Cardiac muscle cell (in vitro differentiated cells and primary cell): ENCODE data around the gene MBNL2. TPM values are rescaled to one million over a fixed set of nuclear protein-coding genes. Genes with fewer than 3 reads are reported as not detected.

Experiments
- DNase-seq, 2 donors: peaks; one replicate each; pipeline versions ENCODE4 v3.0.0 to v3.0.0-alpha.2; 2010 to 2017; ENCODE audit warnings: low read depth in 1 of 2, low spot score in 1 of 2
- H3K27ac ChIP-seq: fragments of 200-600 bp; sonication (generic); 2 replicates; pipeline ENCODE4 v1.5.1; 2016
- H3K27me3 ChIP-seq: fragments of 200-600 bp; sonication (generic); 2 replicates; pipeline ENCODE4 v1.6.0; 2016; ENCODE audit warnings: control low read depth
- H3K36me3 ChIP-seq: fragments of 200-600 bp; sonication (generic); 2 replicates; pipeline ENCODE4 v1.5.1; 2016; ENCODE audit warnings: control low read depth
- H3K4me1 ChIP-seq: fragments of 200-600 bp; sonication (generic); 2 replicates; pipeline ENCODE4 v1.8.1; 2017; ENCODE audit warnings: low read depth, mild to moderate bottlenecking, mixed run types
- H3K4me3 ChIP-seq: fragments of 200-600 bp; sonication (generic); 2 replicates; pipeline ENCODE4 v1.5.1; 2016; ENCODE audit warnings: mild to moderate bottlenecking
- H3K9me3 ChIP-seq: fragments of 200-600 bp; sonication (generic); 2 replicates; pipeline ENCODE4 v1.5.1; 2017; ENCODE audit warnings: low read depth, mild to moderate bottlenecking, control low read depth
- polyA plus RNA-seq: library from polyadenylated mRNA; unstranded; fragments of >200 nt; fragmentation: Nextera tagmentation; extraction: Ambion mirVana; gene quantifications from 2 replicates; pipeline ENCODE4 v1.2.1, GENCODE V29; 2016
- total RNA-seq: library from RNA; depleted of rRNA; stranded (reverse); fragments of >200 nt; gene quantifications from 2 replicates; pipeline ENCODE4 v1.2.3, GENCODE V29; 2016
- TF ChIP-seq, protein P1 (sequence below): IDR thresholded peaks from 2 replicates; pipeline ENCODE4 v1.5.1; 2012; ENCODE audit warnings: low read depth, mild to moderate bottlenecking, low read length

MBNL2 gene
- total and polyA plus RNA-seq, 2 experiments from 2014 or later = 15.2 to 27.8 TPM

- Histone ChIP-seq H3K9me3 (no peaks in the 10 kb centered on the region), H3K4me3 (no peak overlapping the region), H3K27me3 (no peaks in the 10 kb centered on the region), H3K4me1 (peaks cover 17% of the 10 kb centered on the region), H3K27ac (no peak overlapping the region), H3K36me3 (no peaks in the 10 kb centered on the region)
- TF ChIP-seq, protein P1, sequence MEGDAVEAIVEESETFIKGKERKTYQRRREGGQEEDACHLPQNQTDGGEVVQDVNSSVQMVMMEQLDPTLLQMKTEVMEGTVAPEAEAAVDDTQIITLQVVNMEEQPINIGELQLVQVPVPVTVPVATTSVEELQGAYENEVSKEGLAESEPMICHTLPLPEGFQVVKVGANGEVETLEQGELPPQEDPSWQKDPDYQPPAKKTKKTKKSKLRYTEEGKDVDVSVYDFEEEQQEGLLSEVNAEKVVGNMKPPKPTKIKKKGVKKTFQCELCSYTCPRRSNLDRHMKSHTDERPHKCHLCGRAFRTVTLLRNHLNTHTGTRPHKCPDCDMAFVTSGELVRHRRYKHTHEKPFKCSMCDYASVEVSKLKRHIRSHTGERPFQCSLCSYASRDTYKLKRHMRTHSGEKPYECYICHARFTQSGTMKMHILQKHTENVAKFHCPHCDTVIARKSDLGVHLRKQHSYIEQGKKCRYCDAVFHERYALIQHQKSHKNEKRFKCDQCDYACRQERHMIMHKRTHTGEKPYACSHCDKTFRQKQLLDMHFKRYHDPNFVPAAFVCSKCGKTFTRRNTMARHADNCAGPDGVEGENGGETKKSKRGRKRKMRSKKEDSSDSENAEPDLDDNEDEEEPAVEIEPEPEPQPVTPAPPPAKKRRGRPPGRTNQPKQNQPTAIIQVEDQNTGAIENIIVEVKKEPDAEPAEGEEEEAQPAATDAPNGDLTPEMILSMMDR = no peak
- no peak for DNase-seq
Observed at GRCh38 chr13:97220151-97220900, 1.8 kb upstream of the MBNL2 start.

DNA sequence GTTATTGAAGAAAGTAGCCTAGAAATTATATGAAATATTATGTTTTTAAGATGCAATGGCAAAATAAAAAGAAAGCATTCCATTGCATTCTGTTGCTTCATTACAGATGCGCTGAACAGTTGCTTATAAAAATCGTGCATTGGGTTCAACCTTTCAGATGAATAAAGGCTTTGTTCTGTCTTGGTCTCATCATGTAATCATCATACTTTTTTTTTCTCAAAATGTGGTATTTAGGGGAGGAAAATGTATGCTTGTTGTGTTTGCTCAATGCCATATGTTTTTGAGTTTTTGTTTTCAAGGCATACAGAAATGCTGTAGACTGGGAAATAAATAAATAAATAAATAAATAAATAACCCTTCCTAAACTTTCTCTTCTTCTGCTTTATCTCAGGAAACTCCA lies 1.1 kb upstream of the MBNL2 start:
- TF ChIP-seq, protein P1 = no peak
- H3K27ac ChIP-seq = no peak overlapping the region
- no peak overlapping the region for H3K4me3 ChIP-seq
- H3K27me3 ChIP-seq = no peaks in the 10 kb centered on the region
- no peaks in the 10 kb centered on the region for H3K9me3 ChIP-seq
- DNase-seq = no peak
- peaks cover 22% of the 10 kb centered on the region for H3K4me1 ChIP-seq
- no peaks in the 10 kb centered on the region for H3K36me3 ChIP-seq

GRCh38 chr13:97221466-97221865 lies 667 bp upstream of the MBNL2 start:
- Histone ChIP-seq H3K4me1 (peaks cover 24% of the 10 kb centered on the region), H3K27ac (peak overlapping the region; percentile 97), H3K4me3 (no peak overlapping the region), H3K36me3 (no peaks in the 10 kb centered on the region), H3K27me3 (no peaks in the 10 kb centered on the region), H3K9me3 (no peaks in the 10 kb centered on the region)
- TF ChIP-seq, protein P1 = no peak
- no peak for DNase-seq

DNA sequence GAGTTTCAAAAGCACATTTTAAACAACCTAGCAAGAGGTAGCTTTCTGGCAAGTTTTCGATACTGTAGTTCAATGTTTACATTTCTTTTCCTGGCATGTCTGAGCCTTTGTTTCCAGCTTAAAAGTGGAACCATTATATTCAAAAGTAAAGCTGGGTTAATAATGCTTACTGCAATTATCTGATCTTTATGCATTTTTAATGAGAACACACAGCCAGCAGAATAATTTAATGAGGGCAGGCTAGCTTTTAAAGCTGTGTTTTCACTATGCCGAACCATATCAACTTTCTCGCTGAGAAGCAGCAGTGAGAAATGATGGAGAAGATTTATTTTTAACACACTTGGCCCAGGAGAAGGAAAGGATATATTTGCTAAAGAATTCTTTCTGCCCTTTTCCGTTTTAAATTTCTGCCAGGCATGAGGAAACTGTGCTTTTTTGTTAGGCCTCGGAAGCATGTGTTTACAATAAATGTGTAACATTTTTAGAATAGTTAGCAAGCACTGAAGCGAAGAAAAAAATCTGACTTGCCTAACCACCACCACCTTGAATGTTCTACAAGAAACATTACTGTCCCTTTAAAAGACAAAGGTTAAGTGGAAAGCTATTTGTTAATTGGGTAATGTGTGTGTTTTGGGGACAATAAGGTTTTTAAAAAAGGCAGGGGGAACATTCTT lies 1.0 kb downstream of the MBNL2 start:
- DNase-seq = no peak
- TF ChIP-seq, protein P1 = no peak
- Histone ChIP-seq H3K4me3 (peak overlapping the region; percentile 87), H3K27me3 (no peaks in the 10 kb centered on the region), H3K27ac (peak overlapping the region; percentile 97), H3K9me3 (no peaks in the 10 kb centered on the region), H3K4me1 (peaks cover 36% of the 10 kb centered on the region), H3K36me3 (no peaks in the 10 kb centered on the region)

DNA sequence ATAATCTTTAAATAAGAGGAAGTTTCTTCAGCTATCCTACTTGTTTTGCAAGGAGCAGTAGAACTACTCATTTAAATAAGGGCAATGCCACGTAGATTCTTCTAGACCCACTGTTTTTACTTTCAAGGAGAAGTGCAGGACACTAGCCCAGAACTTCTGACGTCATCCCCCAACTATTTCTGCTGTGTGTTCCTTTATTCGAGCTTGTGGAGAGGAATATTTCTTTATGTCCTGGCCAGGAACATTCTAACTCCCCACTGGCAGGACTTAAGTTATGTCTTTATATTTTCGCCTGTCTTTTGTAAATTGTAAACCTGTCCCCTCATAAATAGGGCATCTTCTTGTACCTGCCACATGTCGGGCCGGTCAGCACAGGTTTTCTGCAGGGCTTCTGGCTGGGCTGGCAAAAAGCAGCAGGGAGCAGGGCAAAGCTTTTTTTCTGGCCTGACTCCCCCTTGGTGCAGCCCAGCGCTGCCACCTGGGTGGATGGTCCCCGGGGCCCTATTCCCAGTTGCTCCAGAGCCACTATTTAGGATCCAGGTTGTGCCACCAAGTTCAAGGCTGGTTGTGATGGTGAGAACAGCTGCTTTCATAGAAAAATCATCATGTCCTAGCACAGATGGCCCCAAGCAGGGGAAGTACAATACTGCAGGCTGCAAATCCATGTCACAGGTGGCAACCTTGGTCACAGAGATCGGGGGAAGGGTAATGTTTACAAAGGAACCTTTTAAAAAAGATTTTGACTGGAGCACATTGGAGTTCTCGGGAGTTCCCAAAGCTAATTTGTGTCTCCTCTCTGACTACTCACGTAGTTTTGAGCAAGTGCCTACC lies 1.8 kb downstream of the MBNL2 start:
- H3K9me3 ChIP-seq = no peaks in the 10 kb centered on the region
- peak; percentile 55 to 95 for DNase-seq
- H3K27ac ChIP-seq = peak overlapping the region; percentile 97
- H3K4me1 ChIP-seq = peaks cover 36% of the 10 kb centered on the region
- no peaks in the 10 kb centered on the region for H3K36me3 ChIP-seq
- H3K27me3 ChIP-seq = no peaks in the 10 kb centered on the region
- peak overlapping the region; percentile 87 for H3K4me3 ChIP-seq
- TF ChIP-seq, protein P1 = peak; percentile 14
